GM10248 (cell line): ENCODE measurements around the gene KIRREL3.

Source experiments
- CTCF ChIA-PET: fragments of 300-600 bp; sonication (Branson Sonifier 250); formaldehyde crosslinking; extraction: SDS; loops from one replicate; lab custom pipeline; 2021; ENCODE audit warnings: antibody characterized with exemption; lab: Yijun Ruan, JAX
- POLR2A ChIA-PET: fragments of 350-650 bp; sonication (Branson Sonifier 250); formaldehyde crosslinking; extraction: SDS; loops from one replicate; lab custom pipeline; 2020; ENCODE audit warnings: antibody characterized with exemption; lab: Yijun Ruan, JAX
- DNase-seq: peaks from one replicate; pipeline ENCODE4 v3.0.0; 2012; ENCODE audit errors: extremely low spot score
- CTCF ChIP-seq: IDR thresholded peaks from 2 replicates; pipeline ENCODE4 v1.5.1; 2012; ENCODE audit warnings: mild to moderate bottlenecking, low read depth; ENCODE audit errors: extremely low read depth, missing control alignments, control extremely low read depth

KIRREL3 gene

DNA sequence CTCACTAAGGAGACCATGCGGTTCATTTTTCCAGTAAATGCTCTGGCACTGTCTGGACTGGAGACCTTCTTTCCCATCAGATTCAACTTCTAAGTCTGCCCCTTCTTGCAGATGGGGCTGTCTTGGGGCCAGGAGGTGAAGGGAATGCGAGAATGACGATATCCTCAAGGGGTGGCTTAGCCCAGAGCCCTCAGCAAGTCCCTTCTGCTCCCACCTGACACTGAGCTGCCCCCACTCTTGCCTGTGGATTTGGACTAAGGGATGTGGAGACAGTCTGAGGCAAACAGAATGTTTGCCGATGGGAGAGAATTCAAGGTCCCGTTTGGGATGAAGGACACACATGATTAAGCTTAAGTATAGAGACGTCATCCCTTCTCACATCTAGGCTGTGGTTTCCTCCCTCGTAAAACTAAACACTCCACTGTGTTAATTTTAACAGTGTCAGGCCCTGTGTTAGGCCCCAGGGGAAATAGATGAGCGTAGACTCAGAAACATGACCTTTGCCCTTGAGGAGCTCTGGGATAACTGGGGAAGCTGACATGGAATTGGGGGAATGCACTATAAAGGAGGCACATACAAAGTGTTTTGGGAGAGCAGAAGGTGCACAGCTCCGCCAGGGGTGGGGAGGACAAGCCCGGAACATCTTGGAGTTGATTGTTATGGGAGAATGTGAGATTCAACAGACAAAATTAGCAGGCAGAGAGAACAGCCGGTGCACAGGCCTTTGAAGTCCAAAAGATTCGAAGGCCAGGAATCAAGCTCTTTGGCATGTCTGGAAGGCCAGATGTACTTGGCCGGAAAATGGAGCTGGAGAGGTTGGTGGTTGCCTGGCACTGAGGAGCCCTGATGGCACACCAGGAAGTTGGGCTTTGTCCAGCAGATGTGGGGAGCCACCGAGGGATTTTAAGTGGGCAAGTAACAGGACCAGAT is 573.5 kb downstream of the KIRREL3 start:
- DNase-seq, result no peak
- ChIA-PET POLR2A (no interaction called here), CTCF (interaction anchor here (1.2 to 3.8 kb wide), 2 partner anchors 14 to 54 kb away, joined by 3 to 14 read pairs; no protein-coding TSS in a partner anchor)
- TF ChIP-seq CTCF, result no peak

- no peak for TF ChIP-seq CTCF
- DNase-seq, result no peak
- CTCF ChIA-PET, result interaction anchor here (3.8 kb wide), 1 partner anchor 55 kb away, joined by 14 read pairs; no protein-coding TSS in a partner anchor
- POLR2A ChIA-PET, result no interaction called here
These were observed 574.5 kb downstream of the KIRREL3 start for GRCh38 chr11:126426106-126426505.

- no peak for DNase-seq
- no peak for TF ChIP-seq CTCF
- ChIA-PET POLR2A (no interaction called here), CTCF (interaction anchor here (1.3 kb wide), 1 partner anchor 56 kb away, joined by 4 read pairs; no protein-coding TSS in a partner anchor)
These were observed 576.0 kb downstream of the KIRREL3 start for GRCh38 chr11:126424471-126425039.

DNA sequence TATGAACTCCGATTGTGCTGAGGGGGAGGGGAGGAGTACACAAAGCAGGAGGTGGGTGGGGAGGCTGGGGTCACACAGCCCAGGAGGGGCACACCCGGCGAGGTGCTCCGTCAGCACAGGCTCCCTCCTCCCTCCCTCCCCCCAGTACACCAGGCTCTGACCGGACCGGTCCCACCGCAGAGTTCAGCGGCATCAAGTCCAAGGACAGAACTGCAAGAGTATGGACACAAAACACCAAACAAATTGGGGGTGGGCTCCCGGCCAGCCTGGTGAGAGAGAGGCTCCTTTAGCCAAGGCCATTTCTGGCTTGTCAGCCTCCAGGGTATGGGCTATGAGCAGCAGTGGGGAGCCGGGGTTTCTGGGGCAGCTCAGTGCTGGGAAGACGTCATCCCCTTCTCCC is 576.8 kb downstream of the KIRREL3 start:
- CTCF ChIA-PET, result interaction anchor here (1.3 kb wide), 1 partner anchor 57 kb away, joined by 4 read pairs; no protein-coding TSS in a partner anchor

GRCh38 chr11:126423154-126423553 is 577.4 kb downstream of the KIRREL3 start:
- ChIA-PET POLR2A (no interaction called here), CTCF (interaction anchor here (1.3 kb wide), 1 partner anchor 58 kb away, joined by 4 read pairs; no protein-coding TSS in a partner anchor)
- no peak for DNase-seq
- no peak for TF ChIP-seq CTCF

More for the DNA sequence above, 576.8 kb downstream of the KIRREL3 start:
- POLR2A ChIA-PET, result no interaction called here
- no peak for TF ChIP-seq CTCF
- no peak for DNase-seq

GRCh38 chr11:126422446-126422845 is 578.1 kb downstream of the KIRREL3 start:
- TF ChIP-seq CTCF, result no peak
- ChIA-PET CTCF (no interaction called here), POLR2A (no interaction called here)
- DNase-seq, result no peak
